Smooth muscle cell (in vitro differentiated cells): Measurements from ENCODE around the gene ABCA3. TPM values are rescaled to one million over a fixed set of nuclear protein-coding genes. Genes with fewer than 3 reads are reported as not detected.

Source experiments
- DNase-seq: peaks from one replicate; lab custom pipeline; 2025; ENCODE audit not compliant: unreplicated experiment; lab: John Stamatoyannopoulos, UW
- H2AFZ ChIP-seq: fragments of 200-600 bp; sonication (generic); 2 replicates; pipeline ENCODE4 v1.6.0; 2016; ENCODE audit warnings: antibody characterized with exemption, low read depth, mild to moderate bottlenecking
- H3F3A ChIP-seq: fragments of 200-600 bp; sonication (generic); 2 replicates; pipeline ENCODE4 v1.6.0; 2017; ENCODE audit warnings: antibody characterized with exemption, low read depth
- H3K27ac ChIP-seq: fragments of 200-600 bp; sonication (generic); 2 replicates; pipeline ENCODE4 v1.5.1; 2016; ENCODE audit warnings: low read depth, mild to moderate bottlenecking
- H3K27me3 ChIP-seq: fragments of 200-600 bp; sonication (generic); 2 replicates; pipeline ENCODE4 v1.6.1; 2016; ENCODE audit warnings: low read depth, mild to moderate bottlenecking
- H3K36me3 ChIP-seq: fragments of 200-600 bp; sonication (generic); 2 replicates; pipeline ENCODE4 v1.5.1; 2016; ENCODE audit warnings: low read depth
- H3K4me1 ChIP-seq: fragments of 200-600 bp; sonication (generic); 2 replicates; pipeline ENCODE4 v1.5.1; 2016; ENCODE audit warnings: low read depth
- H3K4me2 ChIP-seq: fragments of 200-600 bp; sonication (generic); 2 replicates; pipeline ENCODE4 v1.6.0; 2016; ENCODE audit warnings: mild to moderate bottlenecking
- H3K4me3 ChIP-seq: fragments of 200-600 bp; sonication (generic); 2 replicates; pipeline ENCODE4 v1.5.1; 2016; ENCODE audit warnings: mild to moderate bottlenecking
- H3K79me2 ChIP-seq: fragments of 200-600 bp; sonication (generic); 2 replicates; pipeline ENCODE4 v1.6.0; 2016; ENCODE audit warnings: low read depth, mild to moderate bottlenecking
- H3K9ac ChIP-seq: fragments of 200-600 bp; sonication (generic); 2 replicates; pipeline ENCODE4 v1.6.0; 2016; ENCODE audit warnings: low read depth
- H3K9me3 ChIP-seq: fragments of 200-600 bp; sonication (generic); replicated peaks from 2 replicates; pipeline ENCODE4 v1.5.1; 2016; ENCODE audit warnings: low read depth
- H4K20me1 ChIP-seq: fragments of 200-600 bp; sonication (generic); 2 replicates; pipeline ENCODE4 v1.6.0; 2016; ENCODE audit warnings: low read depth
- CTCF ChIP-seq: fragments of 200-600 bp; sonication (generic); IDR thresholded peaks from 2 replicates; pipeline ENCODE4 v1.5.1; 2017; ENCODE audit warnings: borderline replicate concordance, mild to moderate bottlenecking, antibody characterized with exemption; ENCODE audit not compliant: insufficient read depth, poor library complexity, severe bottlenecking
- WGBS: methylation state at CpG from one replicate; pipeline ENCODE4 v1.1.7; 2016; ENCODE audit warnings: low lambda C conversion rate; 5-methylcytosine and 5-hydroxymethylcytosine counted together
- polyA plus RNA-seq: library from polyadenylated mRNA; unstranded; fragments of >200 nt; fragmentation: Nextera tagmentation; extraction: Ambion mirVana; gene quantifications from 2 replicates; pipeline ENCODE4 v1.2.1, GENCODE V29; 2016
- total RNA-seq: library from RNA; depleted of rRNA; stranded (reverse); fragments of >200 nt; gene quantifications from 2 replicates; pipeline ENCODE4 v1.2.3, GENCODE V29; 2014

Gene ABCA3
- total and polyA plus RNA-seq, 2 experiments from 2014 or later, result 1.4 to 2.2 TPM

GRCh38 chr16:2350500-2350899, 10.0 kb upstream of the ABCA3 start:
- peaks cover 8% of the 10 kb centered on the region for H3K27me3 ChIP-seq
- no peak overlapping the region for H3K4me3 ChIP-seq
- no peaks in the 10 kb centered on the region for H3K4me1 ChIP-seq
- WGBS, result 77% methylated on average over 1 of the region's 1 CpG
- no peaks in the 10 kb centered on the region for H3F3A ChIP-seq
- TF ChIP-seq CTCF, result no peak
- DNase-seq, result no peak
- H3K4me2 ChIP-seq, result no peak overlapping the region
- H2AFZ ChIP-seq, result no peak overlapping the region
- no peak overlapping the region for H3K9ac ChIP-seq
- no peaks in the 10 kb centered on the region for H3K9me3 ChIP-seq
- H4K20me1 ChIP-seq, result no peaks in the 10 kb centered on the region
- H3K27ac ChIP-seq, result no peak overlapping the region
- no peaks in the 10 kb centered on the region for H3K79me2 ChIP-seq
- no peaks in the 10 kb centered on the region for H3K36me3 ChIP-seq

GRCh38 chr16:2343211-2343610, 2.7 kb upstream of the ABCA3 start:
- Histone ChIP-seq H3K4me3 (no peak overlapping the region), H3K4me2 (no peak overlapping the region), H2AFZ (no peak overlapping the region), H3K9me3 (no peaks in the 10 kb centered on the region), H3K9ac (no peak overlapping the region), H3K79me2 (no peaks in the 10 kb centered on the region), H3K27ac (no peak overlapping the region), H3F3A (no peaks in the 10 kb centered on the region), H3K27me3 (peaks cover 31% of the 10 kb centered on the region), H4K20me1 (no peaks in the 10 kb centered on the region), H3K4me1 (peaks cover 7% of the 10 kb centered on the region), H3K36me3 (no peaks in the 10 kb centered on the region)
- no peak for DNase-seq
- WGBS, result 89% methylated on average over 1 of the region's 1 CpG
- TF ChIP-seq CTCF, result no peak

GRCh38 chr16:2341456-2342447, 1.2 kb upstream of the ABCA3 start:
- no peaks in the 10 kb centered on the region for H4K20me1 ChIP-seq
- no peaks in the 10 kb centered on the region for H3K9me3 ChIP-seq

More at GRCh38 chr16:2341456-2342447, 1.2 kb upstream of the ABCA3 start:
- no peak for DNase-seq
- H3K9ac ChIP-seq, result no peak overlapping the region
- WGBS, result 52% methylated on average over 21 of the region's 77 CpGs
- no peak overlapping the region for H3K4me3 ChIP-seq
- no peak overlapping the region for H3K4me2 ChIP-seq
- no peak overlapping the region for H2AFZ ChIP-seq
- H3K4me1 ChIP-seq, result peaks cover 7% of the 10 kb centered on the region
- H3K27me3 ChIP-seq, result peaks cover 39% of the 10 kb centered on the region
- no peaks in the 10 kb centered on the region for H3K36me3 ChIP-seq
- no peaks in the 10 kb centered on the region for H3K79me2 ChIP-seq
- no peaks in the 10 kb centered on the region for H3F3A ChIP-seq
- TF ChIP-seq CTCF, result no peak
- H3K27ac ChIP-seq, result no peak overlapping the region
